ENCODE data around the gene MRPL44. TPM values are rescaled to one million over a fixed set of nuclear protein-coding genes. Genes with fewer than 3 reads are reported as not detected.

Gene MRPL44
- total RNA-seq, 3 donors from 2014 or later (not counting 1 experiment from before 2014, with no cell fraction given) = 27.6 to 35.1 (median 31.0) TPM

GRCh38 chr2:223947711-223948205, 9.5 kb upstream of the MRPL44 start:
- ATAC-seq (no peak), DNase-seq (no peak)
- H3K9me3 ChIP-seq (ENCODE audit: control insufficient read depth, insufficient read depth, low read length) = no peaks in the 10 kb centered on the region
- H3K27me3 ChIP-seq (ENCODE audit: control insufficient read depth, insufficient read depth, low read length) = no peaks in the 10 kb centered on the region
- Mint-ChIP-seq H3K36me3 (no peaks in the 10 kb centered on the region), H3K9me3 (no peaks in the 10 kb centered on the region), H3K27me3 (ENCODE audit: low read depth in 2 of 2) (no peaks in the 10 kb centered on the region), H3K4me3 (no peak overlapping the region), H3K4me1 (peaks cover 30 to 32% of the 10 kb centered on the region in 2 donors), H3K27ac (no peak overlapping the region)
- WGBS (ENCODE audit: insufficient coverage) = 94% methylated on average over 5 of the region's 5 CpGs
- no peak overlapping the region for H3K4me3 ChIP-seq (ENCODE audit: low read length)
- H3K4me1 ChIP-seq (ENCODE audit: control insufficient read depth, insufficient read depth, low read length) = peaks cover 23% of the 10 kb centered on the region
- no peak for TF ChIP-seq CTCF (IDR thresholded peaks at IDR 0.05)
- H3K36me3 ChIP-seq (ENCODE audit: control insufficient read depth, insufficient read depth, low read length) = no peaks in the 10 kb centered on the region
- intact Hi-C loops (cut with micrococcal nuclease) = no loop called here
- no peak overlapping the region for H3K27ac ChIP-seq (ENCODE audit: low read length)

- H3K27me3 ChIP-seq (ENCODE audit: control insufficient read depth, insufficient read depth, low read length) = no peaks in the 10 kb centered on the region
- no peaks in the 10 kb centered on the region for H3K36me3 ChIP-seq (ENCODE audit: control insufficient read depth, insufficient read depth, low read length)
- no peak for DNase-seq
- intact Hi-C loops (cut with micrococcal nuclease) = no loop called here
- no peak for ATAC-seq
- H3K27ac ChIP-seq (ENCODE audit: low read length) = no peak overlapping the region
- no peak overlapping the region for H3K4me3 Mint-ChIP-seq
- TF ChIP-seq CTCF (IDR thresholded peaks at IDR 0.05) = no peak
- H3K4me3 ChIP-seq (ENCODE audit: low read length) = no peak overlapping the region
- no peaks in the 10 kb centered on the region for H3K9me3 ChIP-seq (ENCODE audit: control insufficient read depth, insufficient read depth, low read length)
- H3K9me3 Mint-ChIP-seq = no peaks in the 10 kb centered on the region
- no peaks in the 10 kb centered on the region for H3K27me3 Mint-ChIP-seq (ENCODE audit: low read depth in 2 of 2)
- WGBS (ENCODE audit: insufficient coverage) = 79% methylated on average over 3 of the region's 3 CpGs
- H3K27ac Mint-ChIP-seq = no peak overlapping the region
- H3K4me1 Mint-ChIP-seq = peaks cover 16 to 17% of the 10 kb centered on the region in 2 donors
- H3K36me3 Mint-ChIP-seq = no peaks in the 10 kb centered on the region
- H3K4me1 ChIP-seq (ENCODE audit: control insufficient read depth, insufficient read depth, low read length) = peaks cover 7% of the 10 kb centered on the region
Measured at GRCh38 chr2:223949241-223949840, 7.9 kb upstream of the MRPL44 start.

GRCh38 chr2:223950448-223951347, 6.6 kb upstream of the MRPL44 start:
- H3K27me3 Mint-ChIP-seq (ENCODE audit: low read depth in 2 of 2) = no peaks in the 10 kb centered on the region
- WGBS (ENCODE audit: insufficient coverage) = 73% methylated on average over 3 of the region's 3 CpGs
- Histone ChIP-seq H3K27ac (ENCODE audit: low read length) (no peak overlapping the region), H3K4me3 (ENCODE audit: low read length) (no peak overlapping the region), H3K36me3 (ENCODE audit: control insufficient read depth, insufficient read depth, low read length) (no peaks in the 10 kb centered on the region), H3K27me3 (ENCODE audit: control insufficient read depth, insufficient read depth, low read length) (no peaks in the 10 kb centered on the region), H3K9me3 (ENCODE audit: control insufficient read depth, insufficient read depth, low read length) (no peaks in the 10 kb centered on the region), H3K4me1 (ENCODE audit: control insufficient read depth, insufficient read depth, low read length) (peaks cover 2% of the 10 kb centered on the region)
- no peak overlapping the region for H3K4me3 Mint-ChIP-seq
- no peaks in the 10 kb centered on the region for H3K9me3 Mint-ChIP-seq
- DNase-seq (no peak), ATAC-seq (no peak)
- intact Hi-C loops (cut with micrococcal nuclease) = no loop called here
- TF ChIP-seq CTCF (IDR thresholded peaks at IDR 0.05) = no peak
- no peaks in the 10 kb centered on the region for H3K36me3 Mint-ChIP-seq
- no peak overlapping the region for H3K27ac Mint-ChIP-seq
- H3K4me1 Mint-ChIP-seq = peaks cover 7 to 8% of the 10 kb centered on the region in 2 donors

Measured in natural killer cell (primary cell).